GM19099 (cell line): Measurements from ENCODE around the gene UBE2V1.

ENCODE experiments used
- POLR2A ChIP-seq: IDR thresholded peaks from 3 replicates; pipeline ENCODE4 v1.6.1; 2011; ENCODE audit warnings: low read depth; ENCODE audit not compliant: insufficient read length; ENCODE audit errors: extremely low read depth

The UBE2V1 gene

DNA sequence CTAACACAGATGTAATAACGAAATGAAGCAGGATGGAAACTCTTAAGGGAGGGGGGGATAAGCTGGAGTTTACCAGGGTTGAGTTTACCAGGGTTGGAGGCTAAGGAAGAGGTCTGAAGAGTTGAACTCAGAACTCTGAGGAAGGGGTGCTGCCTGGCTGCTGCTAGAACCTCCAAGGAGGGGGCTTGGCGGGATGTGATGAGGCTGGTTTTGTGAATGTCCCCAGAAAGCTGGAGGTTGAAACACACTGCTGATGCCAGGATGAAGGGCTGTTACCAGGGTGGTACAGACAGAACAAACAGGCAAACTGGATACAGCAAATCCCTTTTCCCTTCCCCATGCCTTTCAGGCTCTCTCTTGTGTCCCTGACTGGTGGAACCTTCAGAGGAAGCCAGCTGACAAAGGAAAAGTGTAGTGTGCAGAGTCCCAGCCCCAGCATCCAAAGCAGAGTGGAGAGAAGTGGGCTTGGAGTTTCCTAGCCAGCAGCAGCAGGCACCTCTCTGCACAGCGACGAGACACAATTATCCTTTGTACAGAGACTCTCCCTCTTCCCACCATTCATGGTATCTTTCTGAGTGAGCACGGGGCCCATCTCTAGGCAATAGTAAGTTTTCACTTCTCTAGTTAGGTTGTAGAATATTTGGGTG, 23.7 kb downstream of the UBE2V1 start:
- no peak for TF ChIP-seq POLR2A

DNA sequence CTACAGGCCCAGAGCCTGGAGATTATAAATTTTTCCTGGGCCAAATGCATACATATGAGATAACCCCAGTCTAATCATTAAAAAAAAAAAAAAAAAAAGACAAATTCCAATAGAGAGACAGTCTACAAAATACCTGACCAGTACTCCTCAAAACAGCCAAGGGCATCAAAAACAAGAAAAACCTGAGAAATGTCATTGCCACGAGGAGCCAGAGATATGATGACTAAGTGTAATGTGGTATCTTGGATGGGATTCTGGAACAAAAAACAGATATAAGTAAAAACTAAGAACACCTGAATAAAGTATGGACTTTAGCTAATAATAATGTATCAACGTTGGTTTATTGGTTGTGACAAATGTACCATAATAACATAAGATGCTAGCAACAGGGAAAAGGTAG, 24.9 kb downstream of the UBE2V1 start:
- no peak for TF ChIP-seq POLR2A

DNA sequence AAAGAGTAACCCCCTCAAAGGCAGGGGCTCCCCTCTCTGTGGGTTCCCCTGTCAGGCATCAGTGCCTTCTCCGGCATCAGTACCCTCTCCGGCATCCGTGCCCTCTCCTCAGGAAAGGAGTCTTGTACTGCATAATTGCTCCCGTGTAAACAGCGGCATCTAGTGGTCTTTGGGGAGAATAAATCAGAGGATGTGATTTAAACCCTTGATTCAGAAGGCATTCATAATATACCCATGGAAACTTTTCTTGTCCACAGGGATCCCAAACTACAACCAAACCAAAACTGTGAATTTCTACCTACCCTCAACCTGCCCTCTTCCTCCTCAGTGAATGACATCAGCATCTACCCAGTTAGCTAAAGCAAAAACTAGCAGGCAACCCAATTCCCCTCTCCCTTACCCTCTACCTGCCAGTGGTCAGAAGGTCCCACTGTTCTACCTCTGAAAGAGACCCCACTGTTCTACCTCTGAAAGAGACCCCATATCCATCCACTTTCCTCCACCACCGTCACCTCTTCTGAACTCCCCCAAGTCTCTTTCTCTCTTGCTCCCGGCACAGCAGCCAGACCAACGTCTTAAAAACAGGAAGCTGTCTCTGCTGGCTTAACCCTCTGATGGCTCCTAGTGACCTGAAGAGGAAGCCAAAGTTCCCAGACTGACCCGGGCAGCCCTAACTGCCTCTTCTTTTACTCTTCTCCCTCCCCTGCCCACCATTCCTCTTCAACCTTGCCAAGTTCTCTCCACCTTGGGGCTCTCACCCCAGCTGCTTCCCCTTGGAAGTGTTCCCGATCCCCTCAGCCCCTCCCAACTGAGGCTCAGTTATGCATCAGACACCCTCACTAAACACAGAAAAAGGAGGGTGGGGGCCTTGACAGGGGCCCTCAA, 27.2 kb downstream of the UBE2V1 start:
- no peak for TF ChIP-seq POLR2A

DNA sequence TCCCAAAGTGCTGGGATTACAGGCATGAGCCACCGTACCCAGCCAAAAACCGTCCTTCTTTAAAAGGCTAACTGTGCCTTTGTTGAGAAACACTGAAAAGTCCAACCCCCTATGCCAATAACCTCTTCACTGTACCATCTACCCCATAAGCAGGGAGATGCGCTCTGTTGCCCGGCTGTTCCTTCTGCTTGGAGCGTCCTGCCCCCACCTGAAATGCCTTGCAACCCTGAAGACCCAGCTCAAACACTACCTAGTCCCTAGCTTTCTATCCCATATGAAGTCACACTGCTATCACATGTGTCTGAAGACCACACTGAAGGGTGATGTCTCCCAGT, 27.8 kb downstream of the UBE2V1 start:
- no peak for TF ChIP-seq POLR2A

DNA sequence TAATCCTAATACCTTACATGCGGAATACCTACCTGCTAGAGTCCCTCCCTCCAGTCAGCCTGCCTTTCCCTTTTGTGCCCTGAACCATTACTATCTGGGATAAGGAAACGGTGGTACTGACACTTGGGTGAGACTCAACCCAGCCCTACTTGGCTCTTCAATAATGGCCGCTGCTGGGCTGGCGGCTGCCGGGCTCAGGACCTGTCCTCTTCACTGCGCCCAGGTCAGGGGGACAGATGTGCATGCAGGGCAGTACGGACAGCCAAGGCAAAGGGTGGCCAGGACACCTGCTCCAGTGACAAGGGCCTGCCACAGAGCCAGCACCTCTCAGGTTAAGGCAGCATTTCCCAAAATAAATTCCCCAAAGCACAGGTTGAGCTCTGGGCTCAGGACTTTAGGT, 29.9 kb downstream of the UBE2V1 start:
- no peak for TF ChIP-seq POLR2A

DNA sequence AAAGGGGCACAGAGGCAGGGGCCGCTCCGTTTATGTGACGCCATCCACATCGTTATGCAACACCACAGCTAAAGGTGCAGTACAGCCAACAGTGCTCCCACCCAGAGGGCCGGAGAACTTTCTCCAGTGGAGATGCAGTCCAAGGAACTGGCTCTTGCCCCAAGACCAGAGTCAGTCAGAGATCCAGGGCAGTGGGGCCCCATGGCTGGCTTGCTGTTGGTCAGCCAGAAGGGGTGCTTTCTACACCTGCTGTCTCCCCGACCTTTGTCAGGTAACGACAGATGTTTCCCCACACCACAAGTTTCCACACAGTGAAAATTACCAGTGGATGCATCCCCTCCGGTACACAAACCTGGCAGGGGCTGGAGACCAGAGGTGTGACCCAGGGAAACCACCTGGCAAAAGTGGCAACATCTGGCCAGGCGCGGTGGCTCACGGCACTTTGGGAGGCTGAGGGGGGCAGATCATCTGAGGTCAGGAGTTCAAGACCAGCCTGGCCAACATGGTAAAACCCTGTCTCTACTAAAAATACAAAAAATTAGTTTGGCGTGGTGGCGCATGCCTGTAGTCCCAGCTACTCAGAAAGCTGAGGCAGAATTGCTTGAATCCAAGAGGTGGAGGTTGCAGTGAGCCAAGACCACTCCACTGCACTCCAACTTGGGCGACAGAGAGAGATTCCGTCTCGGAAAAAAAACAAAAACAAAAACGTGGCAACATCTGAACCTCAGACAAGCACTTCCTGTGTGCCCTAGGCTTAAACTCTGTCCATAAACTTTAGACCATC, 34.9 kb downstream of the UBE2V1 start:
- no peak for TF ChIP-seq POLR2A

DNA sequence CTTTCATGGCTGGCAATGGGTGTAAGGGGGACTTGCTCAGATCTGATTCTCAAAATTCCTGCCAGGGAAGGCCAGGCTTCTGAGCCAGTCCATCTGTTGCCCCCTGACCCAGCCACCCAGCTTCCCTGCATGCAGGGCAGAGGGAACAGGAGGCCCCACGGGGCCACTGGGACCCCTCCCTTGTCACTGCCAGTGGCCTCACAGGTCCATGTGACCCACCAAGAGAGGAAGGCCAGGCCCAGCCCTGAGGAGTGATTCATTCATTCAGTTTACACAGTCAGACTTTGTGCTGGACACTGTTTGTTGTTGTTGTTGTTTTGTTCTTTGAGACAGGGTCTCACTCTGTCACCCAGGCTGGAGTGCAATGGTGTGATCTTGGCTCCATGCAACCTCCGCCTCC, 39.5 kb downstream of the UBE2V1 start:
- no peak for TF ChIP-seq POLR2A

DNA sequence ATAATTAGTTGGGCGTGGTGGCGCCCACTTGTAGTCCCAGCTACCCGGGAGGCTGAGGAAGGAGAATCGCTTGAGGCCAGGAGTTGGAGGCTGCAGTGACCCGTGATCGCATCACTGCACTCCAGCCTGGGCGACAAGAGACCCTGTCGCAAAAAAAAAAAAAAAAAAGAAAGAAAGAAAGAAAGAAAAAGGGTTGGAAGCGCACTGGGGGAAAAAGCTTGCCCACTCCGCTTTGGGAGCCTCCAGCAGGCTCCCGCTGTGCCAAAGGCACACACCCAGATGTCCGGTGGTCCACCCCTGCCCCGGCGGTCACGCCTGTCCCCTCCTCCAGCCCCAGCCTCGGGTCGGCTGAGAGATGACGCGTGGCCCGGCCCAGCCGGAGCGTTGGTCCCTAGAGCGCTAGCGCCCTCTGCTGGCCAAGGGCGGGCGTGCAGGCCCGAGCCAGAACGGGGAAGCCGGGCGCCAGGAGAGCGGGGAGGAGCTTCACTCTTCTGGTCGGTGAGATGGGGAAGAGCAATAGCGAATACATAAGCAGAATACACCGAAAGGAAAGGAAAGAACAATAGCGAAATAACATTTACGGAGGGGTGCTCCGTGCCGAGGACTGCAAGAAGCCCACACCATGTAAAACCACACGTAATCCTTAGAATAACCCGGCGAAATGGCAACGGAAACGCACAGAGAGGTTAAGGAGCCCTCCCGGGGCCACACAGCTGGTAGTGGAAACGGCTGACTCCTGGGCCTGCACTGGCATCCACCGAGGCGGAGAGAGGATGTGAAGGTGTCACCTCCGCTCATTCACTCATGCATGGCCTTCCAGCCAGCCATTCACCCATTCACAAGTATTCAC, 41.7 kb downstream of the UBE2V1 start:
- no peak for TF ChIP-seq POLR2A

DNA sequence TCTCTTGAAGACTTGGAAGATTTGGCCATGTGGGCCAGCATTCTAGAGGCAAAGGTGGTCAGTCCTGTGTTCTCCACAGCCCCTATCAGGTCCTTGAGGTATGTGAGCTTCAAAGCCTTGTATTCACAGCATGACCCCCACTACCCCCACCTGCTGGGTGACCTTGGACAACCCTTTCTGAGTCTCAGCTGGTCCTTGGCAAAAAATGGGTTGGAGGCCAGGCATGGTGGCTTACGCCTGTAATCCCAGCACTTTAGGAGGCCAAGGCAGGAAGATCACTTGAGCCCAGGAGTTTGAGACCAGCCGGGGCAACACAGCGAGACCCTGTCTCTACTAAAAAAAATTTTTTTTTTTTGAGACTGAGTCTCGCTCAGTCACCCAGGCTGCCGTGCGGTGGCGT, 42.6 kb downstream of the UBE2V1 start:
- TF ChIP-seq POLR2A: no peak

DNA sequence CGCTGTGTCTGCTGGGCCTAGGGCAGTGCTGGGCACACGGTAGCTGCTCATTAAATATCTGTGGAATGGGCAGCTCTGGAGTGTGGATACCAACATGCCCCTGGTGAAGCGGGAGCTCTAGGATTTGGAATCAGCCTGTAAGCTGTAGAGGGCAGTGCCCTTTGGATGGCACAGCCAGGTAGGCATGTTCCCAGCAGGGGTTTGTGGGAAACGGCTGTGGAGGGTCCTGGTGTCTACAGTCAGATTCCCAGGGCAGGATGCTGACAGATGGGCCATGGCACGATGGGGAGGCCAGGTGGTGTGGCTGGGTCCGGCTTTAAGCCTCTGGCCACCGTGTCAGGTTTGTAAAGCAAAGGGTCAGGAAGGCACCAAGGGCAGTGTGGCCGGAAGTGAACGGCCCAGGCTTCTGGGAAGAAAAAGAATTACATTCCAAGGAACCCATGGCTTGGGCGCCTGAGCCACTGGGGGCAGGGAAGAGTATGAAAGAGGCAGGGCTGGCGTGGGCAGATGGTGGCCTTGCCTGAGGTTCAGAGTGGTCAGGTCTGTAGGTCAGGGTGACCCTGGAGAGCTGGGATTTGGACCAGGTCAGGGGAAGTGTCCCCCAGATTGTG, 44.8 kb downstream of the UBE2V1 start:
- TF ChIP-seq POLR2A: no peak

DNA sequence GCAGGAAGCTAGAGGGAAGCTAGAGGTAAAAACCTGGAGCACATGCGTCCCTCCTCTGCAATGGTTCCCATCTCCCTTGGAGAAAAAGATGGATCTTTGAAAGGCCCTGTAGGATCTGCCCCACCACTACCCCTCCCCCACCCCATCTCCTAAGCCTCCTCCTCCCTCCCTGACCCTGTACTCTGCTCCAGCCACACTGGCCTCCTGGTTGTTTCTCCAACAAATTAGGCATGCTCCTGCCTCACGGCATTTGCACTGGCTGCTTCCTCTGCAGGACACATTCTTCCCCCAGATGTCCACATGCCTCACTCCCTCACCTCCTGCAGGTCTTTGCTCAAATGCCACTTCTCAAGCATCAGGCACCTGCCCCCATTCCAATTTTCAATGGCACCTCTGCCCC, 45.5 kb downstream of the UBE2V1 start:
- TF ChIP-seq POLR2A: no peak

DNA sequence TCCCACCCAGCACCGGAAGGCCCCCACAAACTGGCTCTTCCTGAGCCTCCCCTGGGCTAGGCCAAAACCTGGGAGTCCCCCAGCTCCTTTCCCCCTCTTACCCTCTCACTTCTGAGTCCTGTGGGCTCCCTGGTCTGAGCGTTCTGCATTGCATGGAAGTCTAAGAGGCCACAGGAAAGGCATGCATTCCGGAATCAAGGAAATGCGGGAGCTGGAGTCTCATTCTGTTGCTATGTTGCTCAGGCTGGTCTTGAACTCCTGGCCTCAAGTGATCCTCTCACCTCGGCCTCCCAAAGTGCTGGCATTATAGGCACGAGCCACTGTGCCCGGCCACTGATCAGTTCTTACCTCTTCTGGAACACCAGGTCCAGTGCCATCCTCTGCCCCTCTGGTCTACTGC, 45.9 kb downstream of the UBE2V1 start:
- TF ChIP-seq POLR2A: no peak

DNA sequence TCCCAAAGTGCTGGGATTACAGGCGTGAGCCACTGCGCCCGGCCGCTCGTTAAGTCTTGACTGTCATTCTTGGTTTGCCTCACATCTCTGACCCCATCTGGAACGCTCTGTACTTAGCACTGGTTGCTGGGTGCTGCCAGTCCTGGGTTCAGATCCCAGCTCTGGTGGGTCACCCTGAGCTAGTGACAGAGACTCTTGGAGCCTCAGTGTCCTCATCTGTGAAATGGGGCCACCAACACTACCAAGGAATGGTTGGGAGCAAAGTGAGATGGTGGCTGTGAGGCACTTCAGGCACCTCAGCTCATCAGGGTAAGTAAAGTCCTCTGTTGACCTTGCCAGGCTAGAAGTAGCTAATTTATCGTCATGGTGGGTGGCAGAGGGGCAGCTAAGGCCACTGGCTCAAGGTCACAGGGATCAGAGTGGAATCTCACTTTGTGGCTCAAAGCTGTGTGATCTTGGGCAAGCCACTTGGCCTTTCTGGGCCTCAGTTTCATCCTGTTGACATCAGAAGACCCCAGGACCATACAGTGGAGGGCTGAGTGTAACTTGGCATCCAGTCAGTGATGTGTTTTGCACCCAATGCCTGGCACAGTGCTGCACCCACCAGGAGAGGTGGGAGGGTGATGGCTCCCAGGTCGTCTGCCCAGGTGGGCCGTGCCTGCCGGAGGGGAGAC, 46.7 kb downstream of the UBE2V1 start:
- no peak for TF ChIP-seq POLR2A

DNA sequence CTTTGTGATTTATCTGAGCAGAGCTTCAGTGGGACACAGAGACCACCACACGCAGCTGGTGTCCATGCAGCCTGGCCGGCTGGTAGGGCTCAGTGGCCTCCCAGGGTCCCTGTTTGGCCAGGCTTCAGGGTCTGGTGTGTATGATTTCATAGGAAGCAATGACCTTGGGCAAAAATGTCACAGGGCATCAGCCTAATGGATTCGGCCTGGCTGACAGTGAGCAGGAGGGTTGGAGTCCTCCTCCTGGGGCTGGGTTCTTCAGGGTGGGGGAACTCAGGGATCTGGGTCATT, 47.7 kb downstream of the UBE2V1 start:
- TF ChIP-seq POLR2A: no peak

DNA sequence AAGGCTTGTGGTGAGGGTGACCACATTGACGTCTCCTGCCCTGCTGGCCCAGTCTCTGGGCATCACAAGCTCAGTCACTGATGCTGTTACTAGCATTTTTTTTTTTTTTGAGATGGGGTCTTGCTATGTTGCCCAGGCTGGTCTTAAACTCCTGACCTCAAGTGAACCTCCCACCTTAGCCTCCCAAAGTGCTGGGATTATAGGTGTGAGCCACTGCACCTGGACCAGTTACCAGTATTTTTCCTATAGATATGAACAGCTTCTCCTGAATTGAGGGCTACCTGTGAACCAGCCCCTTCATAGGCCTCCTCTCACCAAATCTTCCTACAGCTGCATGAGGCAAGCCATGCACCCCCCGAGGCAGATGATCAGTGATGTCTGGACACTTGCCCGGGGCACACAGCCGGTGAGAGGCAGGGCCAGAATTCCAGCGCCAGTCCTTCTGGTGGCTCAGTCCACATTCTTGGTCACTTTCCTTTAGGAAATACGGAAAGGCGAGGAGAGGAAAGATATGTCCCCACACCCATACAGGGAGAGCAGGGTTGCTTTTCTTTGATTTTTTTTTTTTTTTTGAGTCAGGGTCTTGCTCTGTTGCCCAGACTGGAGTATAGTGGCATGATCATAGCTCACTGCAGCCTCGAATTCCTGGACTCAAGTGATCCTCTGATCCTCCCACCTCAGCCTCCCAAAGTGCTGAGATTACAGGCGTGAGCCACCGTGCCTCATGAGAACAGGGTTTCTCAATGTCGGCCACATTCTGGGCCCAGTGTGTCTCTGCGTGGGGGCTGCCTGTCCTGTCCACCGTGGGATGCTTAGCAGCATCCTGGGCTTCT, 50.7 kb downstream of the UBE2V1 start:
- TF ChIP-seq POLR2A: no peak
